Peyer's patch (tissue), 4 donors: ENCODE results near the gene LTA. TPM values are rescaled to one million over a fixed set of nuclear protein-coding genes. Genes with fewer than 3 reads are reported as not detected.

ENCODE experiments used
- DNase-seq, 3 donors: peaks; one replicate each; pipeline ENCODE4 v3.0.0-alpha.2; 2017 to 2019
- H3K27ac ChIP-seq, 4 donors: fragments of 200-600 bp; sonication (generic); one replicate each; pipeline ENCODE4 v1.5.1; 2016 to 2019
- H3K27me3 ChIP-seq, 2 donors: fragments of 200-600 bp; sonication (generic); one replicate each; pipeline ENCODE4 v1.5.1; 2019
- H3K36me3 ChIP-seq, 3 donors: fragments of 200-600 bp; sonication (generic); one replicate each; pipeline ENCODE4 v1.5.1; 2016 to 2019
- H3K4me1 ChIP-seq, 4 donors: fragments of 200-600 bp; sonication (generic); one replicate each; pipeline ENCODE4 v1.5.1; 2016 to 2019
- H3K4me3 ChIP-seq, 4 donors: fragments of 200-600 bp; sonication (generic); 1 replicate in 3 of 4; 2 replicates in 1 of 4; pipeline ENCODE4 v1.5.1; 2016 to 2019; ENCODE audit warnings: mild to moderate bottlenecking in 1 of 4
- H3K9me3 ChIP-seq, 4 donors: fragments of 200-600 bp; sonication (generic); one replicate each; pipeline ENCODE4 v1.5.1; 2016 to 2019; ENCODE audit warnings: mild to moderate bottlenecking in 1 of 4
- CTCF ChIP-seq, 6 experiments: fragments of 450-650 bp in 4 of 6; fragments of 200-600 bp in 2 of 6; sonication (generic) in 1 of 6; IDR thresholded peaks; one replicate each; pipeline ENCODE4 v1.5.1; 2017 to 2019; ENCODE audit warnings: antibody characterized with exemption in 6 of 6, mild to moderate bottlenecking in 3 of 6, moderate library complexity in 1 of 6
- POLR2A ChIP-seq, 2 donors: fragments of 450-650 bp; IDR thresholded peaks; one replicate each; pipeline ENCODE4 v1.5.1; 2017; ENCODE audit warnings: antibody characterized with exemption in 2 of 2, mild to moderate bottlenecking in 2 of 2, moderate library complexity in 2 of 2
- total RNA-seq, 4 donors: library from RNA; depleted of rRNA; stranded (reverse); fragments of >200 nt; gene quantifications; one replicate each; pipeline ENCODE4 v1.1.0, GENCODE V29; 2016

Gene LTA
- total RNA-seq, 4 donors from 2014 or later, result not detected

- no peak overlapping the region for H3K27ac ChIP-seq
- DNase-seq, result no peak
- no peaks in the 10 kb centered on the region for H3K9me3 ChIP-seq
- TF ChIP-seq CTCF (IDR thresholded peaks at IDR 0.05) (no peak), POLR2A (IDR thresholded peaks at IDR 0.05) (no peak)
- H3K4me3 ChIP-seq, result no peak overlapping the region
- H3K36me3 ChIP-seq, result peaks cover 0 to 53% (median 0%) of the 10 kb centered on the region in 3 donors
- H3K4me1 ChIP-seq, result no peaks in the 10 kb centered on the region
- no peaks in the 10 kb centered on the region for H3K27me3 ChIP-seq
Observed at GRCh38 chr6:31529329-31530150, 42.5 kb upstream of the LTA start.

GRCh38 chr6:31530659-31531058 is 41.4 kb upstream of the LTA start:
- no peaks in the 10 kb centered on the region for H3K27me3 ChIP-seq
- H3K9me3 ChIP-seq, result no peaks in the 10 kb centered on the region
- no peaks in the 10 kb centered on the region for H3K4me1 ChIP-seq
- H3K27ac ChIP-seq, result no peak overlapping the region
- peaks cover 0 to 65% (median 0%) of the 10 kb centered on the region in 3 donors for H3K36me3 ChIP-seq
- no peak for DNase-seq
- TF ChIP-seq POLR2A (IDR thresholded peaks at IDR 0.05), result no peak
- TF ChIP-seq CTCF (IDR thresholded peaks at IDR 0.05), result no peak
- H3K4me3 ChIP-seq, result no peak overlapping the region

- Histone ChIP-seq H3K27ac (no peak overlapping the region), H3K4me1 (no peaks in the 10 kb centered on the region), H3K4me3 (no peak overlapping the region), H3K36me3 (peaks cover 0 to 70% (median 0%) of the 10 kb centered on the region in 3 donors), H3K9me3 (no peaks in the 10 kb centered on the region), H3K27me3 (no peaks in the 10 kb centered on the region)
- no peak for TF ChIP-seq POLR2A (IDR thresholded peaks at IDR 0.05)
- TF ChIP-seq CTCF (IDR thresholded peaks at IDR 0.05), result no peak
- DNase-seq, result no peak
Observed at GRCh38 chr6:31531162-31531561, 40.9 kb upstream of the LTA start.

GRCh38 chr6:31531771-31532643 is 40.1 kb upstream of the LTA start:
- Histone ChIP-seq H3K4me1 (no peaks in the 10 kb centered on the region), H3K27me3 (no peaks in the 10 kb centered on the region), H3K4me3 (no peak overlapping the region), H3K27ac (no peak overlapping the region), H3K36me3 (peaks cover 0 to 78% (median 0%) of the 10 kb centered on the region in 3 donors), H3K9me3 (no peaks in the 10 kb centered on the region)
- TF ChIP-seq CTCF (IDR thresholded peaks at IDR 0.05) (no peak), POLR2A (IDR thresholded peaks at IDR 0.05) (no peak)
- DNase-seq, result no peak

GRCh38 chr6:31532644-31533454 is 39.2 kb upstream of the LTA start:
- no peak for DNase-seq
- H3K9me3 ChIP-seq, result no peaks in the 10 kb centered on the region
- TF ChIP-seq CTCF (IDR thresholded peaks at IDR 0.05) (no peak), POLR2A (IDR thresholded peaks at IDR 0.05) (no peak)
- H3K27ac ChIP-seq, result no peak overlapping the region
- H3K4me3 ChIP-seq, result no peak overlapping the region
- H3K27me3 ChIP-seq, result no peaks in the 10 kb centered on the region
- H3K4me1 ChIP-seq, result peaks cover 0 to 2% (median 0%) of the 10 kb centered on the region in 4 donors
- peaks cover 0 to 86% (median 0%) of the 10 kb centered on the region in 3 donors for H3K36me3 ChIP-seq
